C1 segment of cervical spinal cord (tissue), 14 donors: ENCODE measurements around the gene NEURL1B.

Experiments used
- DNase-seq, 14 donors: peaks; one replicate each; lab custom pipeline; 2025; lab: John Stamatoyannopoulos, UW

Gene NEURL1B

DNA sequence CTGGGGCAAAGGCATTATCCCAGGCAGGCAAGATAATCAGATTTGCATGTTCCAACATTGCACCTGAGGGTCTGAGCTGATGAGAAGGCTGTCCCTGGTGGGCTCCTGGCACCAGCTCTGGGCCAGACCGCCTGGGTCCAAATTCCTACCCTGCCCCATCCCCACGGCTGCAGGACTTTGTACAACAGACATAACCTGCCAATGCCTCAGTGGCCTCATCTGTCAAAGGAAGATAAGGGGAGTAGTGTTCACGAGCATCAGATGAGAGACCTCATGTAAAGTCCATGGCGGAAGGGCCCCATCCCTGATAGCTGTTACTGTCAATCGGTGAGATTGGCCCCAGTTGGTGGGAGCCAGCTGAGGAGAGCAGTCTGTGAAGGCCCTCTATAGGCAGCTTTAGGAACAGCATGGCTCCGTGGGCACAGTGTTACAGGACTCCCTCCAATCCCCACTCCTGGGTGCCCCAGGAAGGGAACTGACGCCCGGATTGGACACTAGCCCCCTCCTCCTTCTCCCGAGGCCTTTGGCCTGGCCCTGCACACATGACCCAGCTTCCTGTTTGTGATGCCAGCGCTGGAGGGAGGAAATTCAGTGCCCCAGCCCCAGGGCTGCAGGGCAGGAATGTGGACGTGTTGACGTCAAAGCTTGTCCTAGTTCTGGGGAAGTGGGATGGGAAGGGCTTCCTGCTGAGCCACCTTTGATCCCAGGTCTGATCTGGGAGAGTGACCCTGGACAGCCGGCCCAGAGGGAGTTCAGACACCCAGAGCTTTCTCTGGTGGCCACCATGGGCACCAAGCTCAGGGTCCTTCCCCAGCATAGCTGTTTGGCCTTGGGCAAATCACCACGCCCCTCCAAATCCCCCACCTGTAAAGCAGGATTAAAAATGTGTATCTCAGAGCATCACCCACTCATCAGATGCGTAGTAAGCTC is 73.7 kb downstream of the NEURL1B start:
- peak in 11 of 14 donors; percentile 23 to 67 (median 46) for DNase-seq

GRCh38 chr5:172715421-172715780 is 74.3 kb downstream of the NEURL1B start:
- DNase-seq = no peak

- no peak for DNase-seq
These were observed 75.0 kb downstream of the NEURL1B start for GRCh38 chr5:172715931-172716682.

- DNase-seq = peak; percentile 11 to 76 (median 62)
These were observed 75.8 kb downstream of the NEURL1B start for GRCh38 chr5:172716796-172717313.

DNA sequence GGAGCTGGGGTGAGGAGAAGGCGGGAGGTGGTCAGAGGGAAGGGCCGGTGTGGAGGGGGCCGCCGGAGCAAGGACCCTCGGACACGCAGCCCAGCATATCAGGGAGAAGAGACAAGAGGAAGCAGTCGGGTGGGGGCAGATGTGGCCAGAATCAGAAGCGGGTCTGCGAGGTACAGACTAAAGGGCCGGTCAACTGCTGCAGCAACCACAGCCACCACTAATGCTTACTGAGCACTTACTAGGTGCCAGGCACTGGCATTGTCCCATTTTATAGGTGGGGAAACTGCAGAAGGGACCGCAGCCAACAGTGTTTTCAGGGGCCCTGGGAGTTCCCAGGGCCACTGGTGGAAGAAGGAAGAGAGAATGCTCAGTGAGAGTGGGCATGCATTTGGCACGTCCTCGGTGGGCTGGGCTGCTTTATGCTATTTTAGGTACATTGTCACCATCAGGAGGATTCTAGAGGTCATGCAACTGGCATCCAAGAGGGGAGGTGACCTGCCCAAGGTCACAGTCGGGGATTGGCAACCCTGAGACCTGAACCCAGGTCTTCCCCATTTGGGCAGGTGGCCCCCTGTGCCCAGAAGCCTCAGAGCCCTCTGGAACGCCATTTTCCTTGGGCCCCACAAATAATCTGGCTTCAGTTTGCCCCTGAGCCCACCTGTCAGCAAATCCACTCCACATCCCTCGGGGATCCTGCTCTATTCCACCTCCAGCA is 76.6 kb downstream of the NEURL1B start:
- DNase-seq = no peak

DNA sequence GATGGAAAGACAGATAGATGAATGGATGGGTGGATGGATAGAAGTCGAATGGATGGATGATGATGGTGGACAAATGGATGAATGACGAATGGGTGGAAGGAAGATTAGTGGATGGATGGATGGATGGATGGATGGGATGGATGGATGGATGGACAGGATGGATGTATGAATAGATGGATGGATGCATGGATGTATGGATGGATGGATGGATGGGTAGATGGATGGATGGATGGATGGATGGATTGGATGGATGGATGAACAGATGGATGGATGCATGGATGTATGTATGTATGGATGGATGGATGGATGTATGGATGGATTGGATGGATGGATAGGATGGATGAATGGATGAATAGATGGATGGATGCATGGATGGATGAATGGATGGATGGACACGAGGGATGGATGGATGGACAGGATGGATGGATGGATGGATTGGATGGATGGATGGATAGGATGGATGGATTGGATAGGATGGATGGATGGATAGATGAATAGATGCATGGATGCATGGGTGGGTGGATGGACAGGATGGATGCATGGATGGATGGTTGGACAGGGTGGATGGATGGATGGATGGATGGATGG is 77.6 kb downstream of the NEURL1B start:
- no peak for DNase-seq

DNA sequence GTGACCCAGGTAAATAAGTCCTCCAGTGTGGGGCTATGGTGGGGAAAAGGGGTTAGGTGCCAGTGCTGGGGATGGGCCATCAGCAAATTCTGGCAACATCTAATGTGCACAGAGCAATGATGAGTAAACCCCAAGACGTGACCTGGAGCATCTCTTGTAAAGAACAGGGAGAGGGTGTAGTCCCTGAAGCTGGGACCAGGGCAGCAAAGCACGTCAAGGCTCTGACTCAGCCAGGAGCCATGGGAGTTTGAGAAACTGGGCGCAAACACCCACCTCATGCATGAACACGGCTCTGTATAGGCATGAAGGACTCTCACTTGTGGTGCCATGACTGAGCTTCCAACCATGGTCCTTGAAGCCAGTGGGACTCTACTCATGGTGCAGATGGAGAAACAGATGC is 78.1 kb downstream of the NEURL1B start:
- DNase-seq = no peak

DNA sequence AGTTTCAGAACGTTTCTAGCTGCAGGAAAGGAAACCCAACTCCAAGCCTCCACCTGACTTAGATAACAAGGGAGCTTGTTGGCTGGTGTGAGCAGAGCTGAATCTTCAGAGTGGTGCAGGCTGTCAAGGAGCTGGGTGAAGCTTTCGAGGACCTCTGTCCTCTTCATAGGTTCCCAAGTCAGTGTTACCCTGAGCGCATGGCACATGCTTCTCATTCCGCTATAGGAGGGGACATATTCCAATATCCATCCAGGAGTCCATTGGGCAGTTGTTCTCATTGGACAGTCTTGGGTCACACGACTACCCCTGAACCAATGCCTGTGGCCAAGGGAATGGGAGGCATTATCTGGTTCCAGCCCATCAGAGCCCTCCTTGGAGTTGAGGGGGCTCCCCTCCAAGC is 79.6 kb downstream of the NEURL1B start:
- DNase-seq = no peak

GRCh38 chr5:172721455-172722326 is 80.6 kb downstream of the NEURL1B start:
- DNase-seq = no peak

- no peak for DNase-seq
These were observed 81.3 kb downstream of the NEURL1B start for GRCh38 chr5:172722327-172722815.

DNA sequence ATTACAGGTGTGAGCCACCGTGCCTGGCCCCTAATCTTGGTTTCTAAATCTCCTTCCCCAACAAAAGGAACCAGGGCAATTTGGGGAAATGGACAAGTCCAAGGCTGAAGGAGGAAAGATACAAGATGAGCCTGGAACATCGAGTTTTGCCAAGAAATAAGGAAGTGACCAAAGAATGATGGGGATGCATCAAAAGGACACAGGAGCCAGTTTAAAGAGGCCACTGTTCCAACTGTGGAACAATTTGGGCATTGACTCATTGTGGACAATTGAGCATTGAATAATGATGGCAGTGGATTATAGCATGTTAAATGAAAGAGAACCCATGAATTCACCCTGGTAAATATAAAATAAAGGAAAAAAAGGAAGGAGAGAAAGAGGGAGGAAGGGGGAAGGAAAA is 82.4 kb downstream of the NEURL1B start:
- DNase-seq = peak in 3 of 14 donors; percentile 7 to 17 (median 9)

DNA sequence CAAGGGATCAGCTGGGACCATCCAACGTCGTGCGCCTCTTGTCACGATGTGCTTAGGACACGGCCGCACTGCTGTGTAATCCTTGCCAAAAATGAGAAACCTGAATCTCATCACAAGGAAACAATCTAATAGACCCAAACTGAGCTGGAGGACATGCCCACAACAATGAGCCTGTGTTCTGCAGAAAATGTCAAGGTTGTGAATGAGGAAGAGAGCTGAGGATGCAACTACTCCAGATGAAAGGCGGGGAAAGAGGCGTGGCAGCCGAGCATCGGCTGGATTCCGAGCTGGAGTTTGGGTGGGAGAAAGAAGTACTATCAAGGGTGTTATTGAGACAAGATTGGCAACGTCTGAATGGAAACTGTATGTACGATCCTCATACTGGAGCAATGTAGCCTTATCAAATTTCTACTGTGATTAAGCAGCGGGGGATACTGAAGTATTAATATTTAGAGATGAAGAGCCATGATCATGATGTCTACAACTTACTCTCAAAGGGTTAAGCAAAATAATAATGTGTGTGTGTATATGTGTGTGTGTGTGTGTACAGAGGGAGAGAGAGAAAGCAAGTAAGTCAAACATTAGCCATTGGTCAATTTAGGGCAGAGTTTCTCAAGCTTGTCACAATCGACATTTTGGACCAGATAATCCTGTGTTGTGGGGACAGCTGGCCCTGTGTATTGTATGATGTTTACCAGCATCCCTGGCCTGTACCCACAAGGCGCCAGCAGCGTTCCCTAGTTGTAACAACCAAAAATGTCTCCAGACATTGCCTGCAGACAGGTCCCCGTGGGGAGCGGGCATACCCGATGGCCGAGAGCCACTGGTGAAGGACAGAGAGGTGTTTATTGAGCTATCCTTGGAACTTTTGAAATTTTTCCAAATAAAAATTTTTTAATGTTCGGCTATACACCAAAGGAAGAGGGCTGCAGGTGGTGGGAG is 83.5 kb downstream of the NEURL1B start:
- peak in 5 of 14 donors; percentile 14 to 30 (median 23) for DNase-seq

GRCh38 chr5:172725273-172725672 is 84.2 kb downstream of the NEURL1B start:
- DNase-seq = no peak

GRCh38 chr5:172725785-172726184 is 84.7 kb downstream of the NEURL1B start:
- no peak for DNase-seq

DNA sequence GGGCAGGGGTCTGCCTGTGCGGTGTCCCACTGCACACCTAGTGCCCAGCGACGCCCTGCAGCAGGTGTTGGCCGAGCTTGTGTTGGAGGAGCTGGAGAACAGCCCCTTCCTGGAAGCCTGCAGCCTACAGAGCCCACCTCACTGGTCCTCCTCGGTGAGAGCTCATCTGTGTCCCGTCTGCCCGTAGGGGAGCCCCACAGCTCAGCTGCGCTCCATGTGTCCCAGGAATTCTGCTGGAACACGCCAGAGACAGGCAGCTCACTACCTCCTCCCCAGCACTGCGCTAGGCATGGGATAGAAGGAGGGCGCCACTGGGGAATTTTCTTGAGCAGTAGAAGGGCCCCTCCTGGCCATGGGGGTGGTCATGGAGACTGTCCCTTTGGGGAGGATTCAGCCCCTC is 85.9 kb downstream of the NEURL1B start:
- DNase-seq = no peak

DNA sequence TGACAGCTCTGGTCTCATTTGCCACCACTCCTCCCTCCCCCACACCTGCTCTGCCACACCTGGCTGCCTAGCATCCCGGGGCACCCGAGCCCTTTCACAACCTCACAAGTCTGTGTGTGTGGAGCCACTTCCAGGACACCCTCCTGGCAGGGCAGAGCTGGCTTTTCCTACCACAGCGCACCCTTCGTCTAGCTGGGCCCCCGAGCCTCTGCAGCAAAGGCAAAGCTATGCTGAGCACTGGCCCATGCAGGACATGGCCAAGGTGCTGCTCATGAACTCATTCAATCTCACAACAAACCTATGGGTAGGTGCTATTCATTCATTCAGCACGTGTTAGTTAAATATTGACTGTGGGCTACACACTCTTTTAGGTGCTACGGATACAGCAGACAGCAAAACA is 86.5 kb downstream of the NEURL1B start:
- no peak for DNase-seq

GRCh38 chr5:172728481-172729241 is 87.6 kb downstream of the NEURL1B start:
- DNase-seq = no peak

GRCh38 chr5:172729588-172729987 is 88.5 kb downstream of the NEURL1B start:
- no peak for DNase-seq
